Ovary (tissue), 9 donors: Measurements from ENCODE around the gene PSME3. TPM values are rescaled to one million over a fixed set of nuclear protein-coding genes. Genes with fewer than 3 reads are reported as not detected.

Source experiments
- DNase-seq, 5 donors: peaks; one replicate each; pipeline ENCODE4 v3.0.0-alpha.2; 2019 to 2020
- H3K27ac ChIP-seq, 2 donors: fragments of 200-600 bp; one replicate each; pipeline versions ENCODE4 v1.5.1 to v1.8.0; 2019 to 2022
- H3K27me3 ChIP-seq: fragments of 200-600 bp; one replicate; pipeline ENCODE4 v1.8.0; 2022
- H3K36me3 ChIP-seq: fragments of 200-600 bp; sonication (generic); one replicate; pipeline ENCODE4 v1.5.1; 2019
- H3K4me1 ChIP-seq: one replicate; pipeline ENCODE4 v1.8.1; 2013; ENCODE audit warnings: mild to moderate bottlenecking, moderate library complexity; ENCODE audit not compliant: insufficient read depth
- H3K4me3 ChIP-seq: fragments of 200-600 bp; sonication (generic); one replicate; pipeline ENCODE4 v1.5.1; 2017
- H3K9me3 ChIP-seq, 2 donors: fragments of 200-600 bp in 1 of 2; sonication (generic) in 1 of 2; one replicate each; pipeline versions ENCODE4 v1.5.1 to v1.8.1; 2013 to 2019; ENCODE audit warnings: mild to moderate bottlenecking in 1 of 2, moderate library complexity in 1 of 2
- CTCF ChIP-seq, 3 donors: fragments of 450-650 bp in 2 of 3; fragments of 200-600 bp in 1 of 3; IDR thresholded peaks; one replicate each; pipeline versions ENCODE4 v1.5.1 to v1.8.0; 2016 to 2022; ENCODE audit warnings: antibody characterized with exemption in 3 of 3, mild to moderate bottlenecking in 1 of 3
- EP300 ChIP-seq: sonication (generic); formaldehyde crosslinking; IDR thresholded peaks from one replicate; pipeline ENCODE4 v1.6.1; 2017; ENCODE audit warnings: antibody characterized with exemption
- POLR2A ChIP-seq: fragments of 450-650 bp; IDR thresholded peaks from one replicate; pipeline ENCODE4 v1.6.1; 2017; ENCODE audit warnings: antibody characterized with exemption, mild to moderate bottlenecking, moderate library complexity
- WGBS, 3 donors: extraction: QIAGEN DNeasy Blood & Tissue Kit in 1 of 3; methylation state at CpG; one replicate each; pipeline versions ENCODE4 v1.1.5 to v1.1.7; 2013 to 2017; 5-methylcytosine and 5-hydroxymethylcytosine counted together
- intact Hi-C, 4 donors: fragments of 100-400 bp; cut with DNase I; formaldehyde crosslinking; loops; one replicate each; pipeline versions ENCODE4 v1.11.0 to v1.15.1; 2022 to 2023
- polyA plus RNA-seq, 2 donors: library from polyadenylated mRNA; stranded (reverse); fragments of 200-250 nt in 1 of 2; fragments of 350-450 nt in 1 of 2; fragmentation: Illumina TruSeq in 1 of 2; extraction: RNeasy Lipid Tissue Mini Kit (QIAGEN cat#74804) in 1 of 2; gene quantifications; one replicate each; pipeline ENCODE4 v1.2.3, GENCODE V29; 2013 to 2014
- total RNA-seq, 7 donors: library from RNA; depleted of rRNA in 2 of 7; stranded (reverse); fragments of >200 nt in 2 of 7; fragmentation: NEBNext Ultra II Directional in 3 of 7; extraction: Animal tissue kit (Norgen Biotek cat#: 25700) in 3 of 7; gene quantifications; one replicate each; pipeline versions ENCODE4 v1.1.0 to v1.2.4, GENCODE V29; 2016 to 2023
- donor health status: DM: no; HTN: no; CAD: no; lungs with moderate emphysema.
- donor health status: DM: no; HTN: no; CAD: no.
- donor health status: Bipolar disorder and iron deficiency.
- donor health status: DM: yes; HTN: yes; CAD: no.
- donor health status: DM: no; HTN: no; CAD: no.
- donor health status: DM: yes; HTN: yes; CAD: no.

The PSME3 gene
- total and polyA plus RNA-seq, 9 donors: 28.6 to 118 (median 61.9) TPM

GRCh38 chr17:42819939-42820535, 13.2 kb upstream of the PSME3 start:
- no peak for TF ChIP-seq POLR2A
- no peak for TF ChIP-seq EP300
- no peak for TF ChIP-seq CTCF (IDR thresholded peaks at IDR 0.05)
- H3K4me1 ChIP-seq: peaks cover 4% of the 10 kb centered on the region
- H3K27me3 ChIP-seq: no peaks in the 10 kb centered on the region
- intact Hi-C loops: loop anchor here in 2 of 4 donors (5.0 to 10.0 kb wide), 3 partner anchors 95 to 353 kb away; no protein-coding TSS in a partner anchor
- DNase-seq: no peak
- no peaks in the 10 kb centered on the region for H3K9me3 ChIP-seq
- no peak overlapping the region for H3K4me3 ChIP-seq
- H3K36me3 ChIP-seq: no peaks in the 10 kb centered on the region
- WGBS, 3 donors: 25 to 35% (median 30%) methylated on average over 2 of the region's 2 CpGs
- H3K27ac ChIP-seq: no peak overlapping the region

GRCh38 chr17:42821176-42821575, 12.0 kb upstream of the PSME3 start:
- WGBS, 3 donors: 77 to 82% (median 81%) methylated on average over 7 of the region's 7 CpGs
- Histone ChIP-seq H3K36me3 (no peaks in the 10 kb centered on the region), H3K9me3 (no peaks in the 10 kb centered on the region), H3K27ac (no peak overlapping the region), H3K27me3 (no peaks in the 10 kb centered on the region), H3K4me3 (no peak overlapping the region), H3K4me1 (peaks cover 4% of the 10 kb centered on the region)
- intact Hi-C loops: loop anchor here in 2 of 4 donors (10.0 kb wide), 2 partner anchors 96 to 236 kb away; no protein-coding TSS in a partner anchor
- DNase-seq: no peak
- TF ChIP-seq EP300 (no peak), CTCF (IDR thresholded peaks at IDR 0.05) (no peak), POLR2A (no peak)

- no peaks in the 10 kb centered on the region for H3K27me3 ChIP-seq
- no peak for DNase-seq
- peaks cover 4% of the 10 kb centered on the region for H3K4me1 ChIP-seq
- WGBS, 3 donors: 91 to 94% (median 94%) methylated on average over 1 of the region's 1 CpG
- TF ChIP-seq CTCF (IDR thresholded peaks at IDR 0.05) (no peak), EP300 (no peak), POLR2A (no peak)
- no peaks in the 10 kb centered on the region for H3K9me3 ChIP-seq
- H3K36me3 ChIP-seq: no peaks in the 10 kb centered on the region
- intact Hi-C loops: loop anchor here in 2 of 4 donors (5.0 to 10.0 kb wide), 3 partner anchors 103 to 243 kb away; no protein-coding TSS in a partner anchor
- H3K4me3 ChIP-seq: no peak overlapping the region
- no peak overlapping the region for H3K27ac ChIP-seq
Measured at GRCh38 chr17:42827472-42827871, 5.7 kb upstream of the PSME3 start.

- H3K27ac ChIP-seq: no peak overlapping the region
- intact Hi-C loops: no loop called here
- DNase-seq: no peak
- H3K4me1 ChIP-seq: no peaks in the 10 kb centered on the region
- H3K4me3 ChIP-seq: no peak overlapping the region
- no peaks in the 10 kb centered on the region for H3K9me3 ChIP-seq
- no peaks in the 10 kb centered on the region for H3K27me3 ChIP-seq
- H3K36me3 ChIP-seq: no peaks in the 10 kb centered on the region
- TF ChIP-seq POLR2A: no peak
- TF ChIP-seq EP300: no peak
- TF ChIP-seq CTCF (IDR thresholded peaks at IDR 0.05): no peak
Measured at GRCh38 chr17:42830971-42831370, 2.2 kb upstream of the PSME3 start.
